LHCN-M2 (cell line): ENCODE results near the gene SFXN2. TPM values are rescaled to one million over a fixed set of nuclear protein-coding genes. Genes with fewer than 3 reads are reported as not detected.
"Not testable (repeated sequence)": the region's sequence is repeated elsewhere in the genome, so short reads cannot be mapped to it uniquely, and the experiment has no call there.

ENCODE experiments used
- DNase-seq: peaks from one replicate; pipeline ENCODE4 v3.0.0-alpha.2; 2012; ENCODE audit warnings: low read depth
- total RNA-seq: library from RNA; depleted of rRNA; stranded (reverse); fragments of >200 nt; gene quantifications from 2 replicates; pipeline ENCODE4 v1.2.3, GENCODE V29; 2014

Gene SFXN2
- total RNA-seq, 1 experiment from 2014 or later, result 2.2 TPM

DNA sequence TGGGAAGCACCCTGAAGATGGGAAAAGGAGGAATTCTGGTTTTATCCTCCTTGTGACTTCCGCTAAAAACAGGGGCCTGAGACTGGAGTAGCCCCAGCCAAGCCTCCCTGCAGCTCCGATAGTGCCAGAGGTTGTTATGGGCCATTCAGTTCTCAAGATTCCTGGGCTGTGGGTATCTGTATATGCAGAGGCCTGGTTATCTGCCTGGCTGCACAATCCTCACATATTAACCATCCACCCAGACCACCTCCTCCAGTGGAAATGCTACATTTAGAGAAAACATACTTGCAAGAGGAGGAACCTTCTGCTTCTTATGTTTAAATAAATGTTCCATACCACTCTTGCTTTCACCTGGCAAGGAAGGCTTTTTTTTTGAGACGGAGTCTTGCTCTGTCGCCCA is 34.8 kb upstream of the SFXN2 start:
- no peak for DNase-seq

- no peak for DNase-seq
Observed at GRCh38 chr10:102681696-102682095, 32.7 kb upstream of the SFXN2 start.

GRCh38 chr10:102682416-102682815 is 32.0 kb upstream of the SFXN2 start:
- DNase-seq, result no peak

- DNase-seq, result no peak
Observed at GRCh38 chr10:102682981-102683380, 31.5 kb upstream of the SFXN2 start.

- DNase-seq, result no peak
Observed at GRCh38 chr10:102683736-102684135, 30.7 kb upstream of the SFXN2 start.

- no peak for DNase-seq
Observed at GRCh38 chr10:102691285-102692066, 23.0 kb upstream of the SFXN2 start.

DNA sequence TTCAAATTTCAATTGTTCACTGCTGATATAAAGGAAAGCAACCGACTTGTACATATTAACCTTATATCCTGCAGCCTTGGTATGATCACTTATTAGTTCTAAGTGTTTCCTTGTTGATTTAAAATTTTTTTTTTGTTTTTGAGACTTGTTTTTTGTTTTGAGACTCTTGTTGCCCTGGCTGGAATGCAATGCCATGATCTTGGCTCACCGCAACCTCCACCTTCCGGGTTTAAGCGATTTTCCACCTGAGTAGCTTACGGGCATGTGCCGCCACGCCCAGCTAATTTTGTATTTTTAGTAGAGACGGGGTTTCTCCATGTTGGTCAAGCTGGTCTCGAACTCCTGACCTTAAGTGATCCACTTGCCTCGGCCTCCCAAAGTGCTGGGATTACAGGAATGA is 19.0 kb upstream of the SFXN2 start:
- not testable (repeated sequence) for DNase-seq

GRCh38 chr10:102696736-102697135 is 17.7 kb upstream of the SFXN2 start:
- no peak for DNase-seq

DNA sequence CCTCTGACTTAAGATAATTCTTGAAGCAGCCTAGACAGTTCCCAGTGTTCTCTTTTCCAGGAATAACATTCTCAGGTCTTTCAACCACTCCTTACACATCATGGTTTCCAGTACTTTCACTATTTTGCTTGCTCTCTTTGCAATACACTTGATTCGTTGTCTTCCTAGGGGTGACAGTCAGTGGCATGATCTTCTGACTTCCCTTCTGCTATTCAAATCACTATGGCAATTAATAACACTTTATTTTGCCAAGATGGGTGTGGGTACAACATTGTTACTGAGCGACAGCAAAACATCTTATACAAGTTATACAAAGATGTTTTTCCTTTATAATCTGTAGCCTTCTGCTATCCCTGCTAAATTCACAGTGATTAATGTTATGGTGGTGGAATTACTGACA is 15.5 kb upstream of the SFXN2 start:
- DNase-seq, result no peak

- DNase-seq, result no peak
Observed at GRCh38 chr10:102701272-102701671, 13.2 kb upstream of the SFXN2 start.

- DNase-seq, result no peak
Observed at GRCh38 chr10:102701796-102702195, 12.6 kb upstream of the SFXN2 start.

DNA sequence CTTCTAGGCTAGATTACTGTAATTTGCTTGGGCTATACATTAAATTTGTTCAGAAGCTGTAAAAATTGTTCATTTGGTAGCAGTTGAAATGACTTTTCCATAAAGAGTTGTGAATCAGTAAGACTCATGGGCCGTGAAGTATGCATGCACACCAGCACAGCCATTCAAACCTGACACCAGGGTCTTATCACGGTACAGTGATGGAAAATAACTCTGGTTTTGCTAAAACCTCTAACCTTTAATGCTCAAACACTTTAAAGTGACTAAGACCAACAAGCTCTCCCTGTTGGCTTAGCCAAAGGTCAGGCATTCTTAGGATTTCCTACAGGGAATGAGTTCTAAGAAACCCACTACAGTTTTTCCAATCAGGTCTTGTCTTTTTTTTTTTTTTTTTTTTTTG is 11.7 kb upstream of the SFXN2 start:
- no peak for DNase-seq

DNA sequence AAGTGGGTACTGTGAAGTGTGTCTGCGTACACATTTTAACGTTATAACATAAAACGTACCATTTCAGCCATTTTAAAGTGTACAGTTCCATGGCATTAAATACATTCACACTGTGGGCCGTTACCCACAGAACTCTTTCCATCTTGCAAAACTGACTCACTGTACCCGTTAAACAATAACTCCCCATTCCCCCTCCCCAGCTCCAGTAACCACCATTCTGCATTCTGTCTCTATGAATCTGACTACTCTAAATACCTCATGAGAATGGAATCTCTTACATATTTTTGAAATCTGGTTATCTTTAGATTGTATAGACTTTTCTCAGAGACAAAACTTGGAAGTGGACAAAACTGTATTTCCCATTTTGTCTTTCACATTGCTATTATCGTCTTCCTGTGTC is 9.5 kb upstream of the SFXN2 start:
- peak; percentile 45 for DNase-seq

GRCh38 chr10:102705531-102705930 is 8.9 kb upstream of the SFXN2 start:
- no peak for DNase-seq

DNA sequence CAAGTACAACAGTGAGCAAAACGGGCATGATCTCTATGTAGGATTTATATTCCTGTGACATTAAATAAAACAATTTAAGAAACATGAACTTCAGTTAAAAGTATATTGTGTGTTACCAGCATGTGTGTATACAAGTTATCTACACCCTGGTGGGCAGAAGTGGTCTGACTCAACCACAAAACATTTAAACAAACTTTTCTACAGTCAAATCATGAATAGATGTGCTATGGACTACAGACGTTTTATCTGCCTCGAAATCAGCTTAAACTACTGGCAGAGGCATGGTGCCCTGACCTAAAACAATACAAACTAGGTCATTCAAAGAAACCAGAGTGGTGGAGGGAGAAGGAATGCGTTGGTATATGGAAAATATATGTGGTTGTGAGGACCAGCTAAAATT is 3.8 kb upstream of the SFXN2 start:
- peak; percentile 62 for DNase-seq

GRCh38 chr10:102712089-102712488 is 2.3 kb upstream of the SFXN2 start:
- no peak for DNase-seq

GRCh38 chr10:102712843-102713538 is 1.4 kb upstream of the SFXN2 start:
- no peak for DNase-seq

GRCh38 chr10:102713539-102713813 is 960 bp upstream of the SFXN2 start:
- DNase-seq, result no peak

GRCh38 chr10:102713814-102714620 is 419 bp upstream of the SFXN2 start, which contains the start of gene ARL3:
TSS of gene ARL3 (minus strand) at chr10:102714397. CDS start at chr10:102714275, 122 bp downstream.
- peak; percentile 98 for DNase-seq

- DNase-seq, result no peak
Observed at GRCh38 chr10:102715880-102716279, 1.4 kb downstream of the SFXN2 start.

GRCh38 chr10:102716900-102717565 is 2.6 kb downstream of the SFXN2 start:
- not testable (repeated sequence) for DNase-seq

- no peak for DNase-seq
Observed at GRCh38 chr10:102718220-102718619, 3.8 kb downstream of the SFXN2 start.
